H9 (cell line): Measurements from ENCODE around the gene LYAR. TPM values are rescaled to one million over a fixed set of nuclear protein-coding genes. Genes with fewer than 3 reads are reported as not detected.

Experiments used
- DNase-seq: peaks from one replicate; pipeline ENCODE4 v3.0.0-alpha.2; 2017
- H2AFZ ChIP-seq: one replicate; pipeline ENCODE4 v1.6.1; 2013; ENCODE audit warnings: mild to moderate bottlenecking, low read length, control low read depth, moderate library complexity
- H2AK5ac ChIP-seq: 2 replicates; pipeline ENCODE4 v1.6.1; 2013; ENCODE audit warnings: low read length, control low read depth, mixed read lengths; ENCODE audit not compliant: insufficient read length
- H2BK120ac ChIP-seq: one replicate; pipeline ENCODE4 v1.6.1; 2013; ENCODE audit warnings: low read depth, mild to moderate bottlenecking, low read length, control low read depth, inconsistent platforms; ENCODE audit not compliant: poor library complexity, severe bottlenecking
- H2BK12ac ChIP-seq: 2 replicates; pipeline ENCODE4 v1.6.1; 2013; ENCODE audit warnings: low read length, control low read depth, mixed read lengths, low read depth; ENCODE audit not compliant: insufficient read length
- H2BK15ac ChIP-seq: 2 replicates; pipeline ENCODE4 v1.6.1; 2013; ENCODE audit warnings: low read depth, low read length, control low read depth
- H2BK20ac ChIP-seq: one replicate; pipeline ENCODE4 v1.6.1; 2013; ENCODE audit warnings: low read depth, mild to moderate bottlenecking, low read length, control low read depth, inconsistent platforms; ENCODE audit not compliant: poor library complexity, severe bottlenecking
- H2BK5ac ChIP-seq: 2 replicates; pipeline ENCODE4 v1.6.1; 2013; ENCODE audit warnings: low read length, control low read depth, mixed read lengths; ENCODE audit not compliant: insufficient read length
- H3K14ac ChIP-seq: 2 replicates; pipeline ENCODE4 v1.6.1; 2013; ENCODE audit warnings: low read length, control low read depth; ENCODE audit not compliant: insufficient read depth
- H3K18ac ChIP-seq: 2 replicates; pipeline ENCODE4 v1.6.1; 2013; ENCODE audit warnings: low read depth, mild to moderate bottlenecking, mixed read lengths, low read length, control low read depth; ENCODE audit not compliant: insufficient read length
- H3K23ac ChIP-seq: 2 replicates; pipeline ENCODE4 v1.6.1; 2013; ENCODE audit warnings: low read length, control low read depth, mixed read lengths, low read depth; ENCODE audit not compliant: insufficient read length
- H3K23me2 ChIP-seq: 2 replicates; pipeline ENCODE4 v1.6.1; 2013; ENCODE audit warnings: low read depth, mild to moderate bottlenecking, mixed read lengths, low read length, control low read depth; ENCODE audit not compliant: insufficient read length, poor library complexity, severe bottlenecking
- H3K27ac ChIP-seq: 2 replicates; pipeline ENCODE4 v1.5.1; 2013; ENCODE audit warnings: low read length, control low read depth, mixed read lengths, low read depth; ENCODE audit not compliant: insufficient read length
- H3K27me3 ChIP-seq: 2 replicates; pipeline ENCODE4 v1.6.1; 2013; ENCODE audit warnings: low read length, control low read depth, inconsistent platforms; ENCODE audit not compliant: insufficient read depth
- H3K4ac ChIP-seq: 2 replicates; pipeline ENCODE4 v1.6.1; 2013; ENCODE audit warnings: low read depth, mild to moderate bottlenecking, control low read depth, inconsistent platforms, low read length, moderate library complexity
- H3K4me1 ChIP-seq: 2 replicates; pipeline ENCODE4 v1.6.1; 2013; ENCODE audit warnings: low read length, control low read depth, inconsistent platforms; ENCODE audit not compliant: insufficient read depth
- H3K4me2 ChIP-seq: 2 replicates; pipeline ENCODE4 v1.6.1; 2013; ENCODE audit warnings: low read length, control low read depth, mixed read lengths; ENCODE audit not compliant: insufficient read length, insufficient read depth
- H3K56ac ChIP-seq: 2 replicates; pipeline ENCODE4 v1.6.1; 2013; ENCODE audit warnings: low read depth, mild to moderate bottlenecking, mixed read lengths, low read length, control low read depth; ENCODE audit not compliant: insufficient read length
- H3K79me1 ChIP-seq: 2 replicates; pipeline ENCODE4 v1.6.1; 2013; ENCODE audit warnings: low read depth, mild to moderate bottlenecking, moderate library complexity, low read length, control low read depth, inconsistent platforms; ENCODE audit not compliant: insufficient read depth, poor library complexity, severe bottlenecking
- H3K79me2 ChIP-seq: 2 replicates; pipeline ENCODE4 v1.6.1; 2013; ENCODE audit warnings: low read length, control low read depth, inconsistent platforms; ENCODE audit not compliant: insufficient read depth
- H3K9ac ChIP-seq: 2 replicates; pipeline ENCODE4 v1.6.1; 2013; ENCODE audit warnings: low read length, control low read depth, mixed read lengths; ENCODE audit not compliant: insufficient read length; ENCODE audit errors: extremely low read depth
- H3K9me3 ChIP-seq: one replicate; pipeline ENCODE4 v1.6.1; 2013; ENCODE audit warnings: low read depth, low read length, inconsistent platforms; ENCODE audit not compliant: control insufficient read depth
- H3T11ph ChIP-seq: one replicate; pipeline ENCODE4 v1.6.1; 2013; ENCODE audit warnings: mild to moderate bottlenecking, low read length, control low read depth, inconsistent platforms
- H4K20me1 ChIP-seq: one replicate; pipeline ENCODE4 v1.6.1; 2013; ENCODE audit not compliant: control insufficient read depth, insufficient read length, insufficient read depth
- H4K5ac ChIP-seq: 2 replicates; pipeline ENCODE4 v1.6.1; 2013; ENCODE audit warnings: low read depth, mild to moderate bottlenecking, mixed read lengths, low read length, control low read depth; ENCODE audit not compliant: insufficient read length
- H4K8ac ChIP-seq: replicated peaks from 2 replicates; pipeline ENCODE4 v1.6.1; 2013; ENCODE audit warnings: low read length, control low read depth, mixed read lengths, low read depth; ENCODE audit not compliant: insufficient read length
- H4K91ac ChIP-seq: 2 replicates; pipeline ENCODE4 v1.6.1; 2013; ENCODE audit warnings: low read depth, mild to moderate bottlenecking, moderate library complexity, mixed read lengths, low read length, control low read depth; ENCODE audit not compliant: insufficient read length
- H3K27ac Mint-ChIP-seq, 3 experiments: 2 replicates in 2 of 3; 3 replicates in 1 of 3; pipeline ENCODE4 v1.8.0; 2020 to 2021; ENCODE audit warnings: mixed read lengths in 3 of 3, mild to moderate bottlenecking in 1 of 3, moderate library complexity in 1 of 3
- H3K27me3 Mint-ChIP-seq: 2 replicates; pipeline ENCODE4 v1.8.0; 2021; ENCODE audit warnings: low read depth, mild to moderate bottlenecking, moderate library complexity, mixed read lengths
- H3K36me3 Mint-ChIP-seq, 3 experiments: 2 replicates in 2 of 3; 3 replicates in 1 of 3; pipeline ENCODE4 v1.8.0; 2020 to 2021; ENCODE audit warnings: low read depth in 3 of 3, mixed read lengths in 3 of 3; ENCODE audit not compliant: insufficient read depth in 1 of 3
- H3K4me1 Mint-ChIP-seq, 2 experiments: 2 replicates each; pipeline ENCODE4 v1.8.0; 2020; ENCODE audit warnings: mixed read lengths in 2 of 2
- H3K4me3 Mint-ChIP-seq, 2 experiments: 2 replicates in 1 of 2; 3 replicates in 1 of 2; pipeline ENCODE4 v1.8.0; 2020 to 2021; ENCODE audit warnings: mild to moderate bottlenecking in 2 of 2, mixed read lengths in 2 of 2, moderate library complexity in 1 of 2
- H3K9me3 Mint-ChIP-seq, 2 experiments: 2 replicates in 1 of 2; 3 replicates in 1 of 2; pipeline ENCODE4 v1.8.0; 2020; ENCODE audit warnings: mild to moderate bottlenecking in 2 of 2, mixed read lengths in 2 of 2, moderate library complexity in 1 of 2
- CTCF ChIP-seq: fragments of 200-600 bp; sonication (generic); conservative IDR thresholded peaks from 3 replicates; pipeline ENCODE4 v1.8.0; 2021; ENCODE audit warnings: antibody characterized with exemption, mild to moderate bottlenecking
- WGBS: extraction: QIAGEN DNeasy Blood & Tissue Kit; methylation state at CpG from one replicate; pipeline ENCODE4 v1.1.7; 2013; ENCODE audit warnings: missing lambda C conversion rate, low lambda C conversion rate, mixed read lengths; ENCODE audit not compliant: insufficient read length; ENCODE audit errors: extremely low coverage; 5-methylcytosine and 5-hydroxymethylcytosine counted together
- total RNA-seq: library from RNA; stranded (reverse); gene quantifications from 2 replicates; pipeline ENCODE4 v1.2.1, GENCODE V29; 2021

LYAR gene
- total RNA-seq, 1 experiment from 2014 or later, result 50.9 TPM

- no CpG with 5 or more reads among the region's 23 CpGs for WGBS
- Histone ChIP-seq H2AK5ac (no peak overlapping the region), H3K56ac (no peak overlapping the region), H3K23ac (no peak overlapping the region), H4K20me1 (no peaks in the 10 kb centered on the region), H2BK120ac (no peak overlapping the region), H4K8ac (no peak overlapping the region), H3K27ac (no peak overlapping the region), H4K91ac (no peak overlapping the region), H3K23me2 (no peaks in the 10 kb centered on the region), H4K5ac (no peak overlapping the region), H3K9ac (no peak overlapping the region), H2BK15ac (no peak overlapping the region), H3K79me2 (no peaks in the 10 kb centered on the region), H3K14ac (no peak overlapping the region), H3K4me1 (no peaks in the 10 kb centered on the region), H2AFZ (no peak overlapping the region), H2BK5ac (no peak overlapping the region), H3K9me3 (no peaks in the 10 kb centered on the region), H3K18ac (no peak overlapping the region), H2BK12ac (no peak overlapping the region), H3K79me1 (no peaks in the 10 kb centered on the region), H2BK20ac (no peak overlapping the region), H3K4ac (no peak overlapping the region), H3K4me2 (no peak overlapping the region), H3T11ph (no peak overlapping the region), H3K27me3 (no peaks in the 10 kb centered on the region)
- no peak overlapping the region for H3K4me3 Mint-ChIP-seq
- H3K27me3 Mint-ChIP-seq, result no peaks in the 10 kb centered on the region
- no peak for DNase-seq
- no peaks in the 10 kb centered on the region for H3K9me3 Mint-ChIP-seq
- H3K36me3 Mint-ChIP-seq, result peaks cover 2 to 32% (median 29%) of the 10 kb centered on the region in 3 experiments; a peak in 5 of 7 replicates
- H3K4me1 Mint-ChIP-seq, result peaks cover 8 to 13% of the 10 kb centered on the region in 2 experiments
- peak overlapping the region in 2 of 3 experiments; percentile 40 to 56; a peak in 3 of 7 replicates for H3K27ac Mint-ChIP-seq
- no peak for TF ChIP-seq CTCF
Measured at GRCh38 chr4:4317496-4318232, 27.7 kb upstream of the LYAR start.
